Activated T-cell treated with anti-CD3 and anti-CD28 coated beads for 48 hours (primary cell): ENCODE measurements around the gene FXYD6.

Experiments used
- DNase-seq: peaks from one replicate; pipeline ENCODE4 v3.0.0-alpha.2; 2020; ENCODE audit warnings: low read depth

FXYD6 gene

GRCh38 chr11:117792992-117793391 is 83.5 kb downstream of the FXYD6 start:
- no peak for DNase-seq

- no peak for DNase-seq
Measured at GRCh38 chr11:117792241-117792640, 84.2 kb downstream of the FXYD6 start.

GRCh38 chr11:117790279-117790678 is 86.2 kb downstream of the FXYD6 start:
- no peak for DNase-seq

- DNase-seq, result no peak
Measured at GRCh38 chr11:117789241-117789640, 87.2 kb downstream of the FXYD6 start.
